ENCODE data around the gene HACD4.
"Not testable (repeated sequence)": the region's sequence is repeated elsewhere in the genome, so short reads cannot be mapped to it uniquely, and the experiment has no call there.

Gene HACD4

DNA sequence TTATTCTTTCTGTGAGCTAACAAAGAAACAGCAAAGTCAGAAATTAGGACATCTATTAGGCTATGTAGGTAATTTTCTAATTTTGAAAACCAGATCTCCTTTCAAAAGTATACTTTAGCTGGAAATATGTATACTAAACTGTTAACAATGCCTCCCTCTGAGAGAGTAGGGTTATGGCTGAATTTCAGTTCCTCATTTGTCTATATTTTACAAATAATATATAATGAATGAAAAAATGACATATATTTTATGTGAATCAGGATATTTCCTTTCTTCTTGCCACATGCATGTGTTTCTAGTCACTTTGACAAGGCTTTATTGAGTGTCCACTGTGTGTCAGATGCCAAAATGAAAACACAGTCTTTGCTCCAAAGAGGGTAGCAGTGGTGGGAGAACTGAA, 15.4 kb downstream of the HACD4 start:
- DNase-seq, result no peak

DNA sequence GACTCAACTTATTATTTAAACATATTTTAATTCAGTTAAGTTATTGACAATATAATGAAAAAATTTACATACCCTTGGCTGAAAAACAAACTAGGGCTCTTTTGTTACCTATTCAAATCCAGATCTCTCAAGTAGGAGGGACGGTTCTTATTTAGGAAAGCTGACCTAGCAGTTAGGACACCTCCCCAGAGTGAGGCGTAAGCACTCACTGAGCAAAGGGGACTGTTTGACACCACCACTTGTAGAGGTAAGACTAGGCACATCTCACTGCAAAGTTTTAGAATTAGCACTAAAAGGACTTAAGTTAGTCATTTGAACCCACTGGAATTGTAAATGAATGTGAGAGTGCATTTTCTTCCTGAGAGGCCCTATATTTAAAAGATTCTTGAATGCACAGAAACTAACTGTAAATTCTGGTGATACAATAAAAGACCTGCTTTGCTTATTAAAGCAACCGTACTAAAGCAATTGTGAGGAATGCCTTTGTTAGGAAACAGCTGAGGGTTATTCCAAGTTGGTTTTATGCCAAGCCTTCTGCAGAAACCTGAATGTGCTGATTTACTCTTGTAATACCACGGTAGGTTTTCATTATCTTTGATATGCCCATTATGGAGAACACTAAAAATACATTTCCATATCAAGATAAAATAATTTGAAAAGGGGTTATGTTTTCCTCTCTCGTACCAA, 16.2 kb downstream of the HACD4 start:
- DNase-seq, result no peak

DNA sequence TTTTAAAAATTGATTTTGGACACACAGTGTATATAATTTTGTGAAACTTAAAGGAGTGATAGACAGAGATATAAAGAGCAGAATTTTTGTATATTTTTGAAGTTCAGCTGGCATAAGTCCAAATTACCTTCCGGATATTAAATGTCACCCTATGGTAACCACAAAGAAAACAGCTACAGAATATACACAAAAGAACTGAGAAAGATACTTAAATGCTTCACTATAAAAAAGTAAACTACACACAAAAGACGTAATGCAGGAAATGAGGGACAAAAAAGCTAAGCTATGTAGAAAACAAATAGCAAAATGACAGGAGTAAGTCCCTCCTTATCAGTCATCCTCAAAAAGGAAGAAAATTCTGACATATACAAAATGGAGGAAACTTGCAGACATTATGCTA, 29.4 kb downstream of the HACD4 start:
- DNase-seq, result no peak

DNA sequence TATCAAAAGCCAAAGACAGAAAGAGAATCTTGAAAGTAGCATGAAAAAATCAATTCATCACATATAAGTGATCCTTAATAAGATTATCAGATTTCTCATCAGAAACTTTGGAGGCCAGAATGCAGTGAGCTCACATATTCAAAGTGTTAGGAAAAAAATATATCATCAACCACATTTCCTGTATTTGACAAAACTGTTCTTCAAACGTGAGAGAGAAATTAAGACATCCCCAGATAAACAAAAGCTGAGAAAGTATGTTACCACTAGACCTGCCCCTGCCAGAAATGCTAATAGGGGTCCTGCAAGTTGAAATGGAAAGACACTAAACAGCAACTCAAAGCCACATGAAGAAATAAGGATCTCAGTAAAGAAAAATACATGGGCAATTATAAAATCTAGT, 29.9 kb downstream of the HACD4 start:
- no peak for DNase-seq

DNA sequence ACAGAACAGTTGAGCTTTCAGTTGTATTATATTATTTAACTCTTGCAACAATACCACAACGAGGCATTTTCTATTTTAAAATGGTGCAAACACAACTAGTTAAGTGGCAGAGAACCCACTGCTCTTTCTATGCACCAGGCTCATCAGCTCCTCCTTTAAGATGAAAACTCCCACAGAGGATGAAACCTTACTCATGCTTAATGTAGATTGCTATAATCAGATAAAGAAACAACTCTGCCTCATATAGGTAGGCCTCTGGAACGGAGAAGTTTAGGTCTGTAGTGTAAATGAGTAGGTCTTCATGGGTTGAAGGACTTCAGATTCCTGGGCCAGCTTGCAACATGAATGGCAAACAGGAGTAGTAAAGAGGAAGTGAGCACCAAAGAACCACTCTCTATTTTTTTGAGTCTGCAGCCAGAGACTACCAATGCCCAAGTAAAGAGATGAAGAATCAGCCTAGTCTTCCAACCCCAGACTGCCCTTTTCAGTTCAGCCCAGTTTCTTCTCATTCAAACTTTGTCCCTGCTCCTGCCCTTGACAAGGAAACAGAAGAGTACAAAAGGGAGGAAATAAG, 33.9 kb downstream of the HACD4 start:
- no peak for DNase-seq

DNA sequence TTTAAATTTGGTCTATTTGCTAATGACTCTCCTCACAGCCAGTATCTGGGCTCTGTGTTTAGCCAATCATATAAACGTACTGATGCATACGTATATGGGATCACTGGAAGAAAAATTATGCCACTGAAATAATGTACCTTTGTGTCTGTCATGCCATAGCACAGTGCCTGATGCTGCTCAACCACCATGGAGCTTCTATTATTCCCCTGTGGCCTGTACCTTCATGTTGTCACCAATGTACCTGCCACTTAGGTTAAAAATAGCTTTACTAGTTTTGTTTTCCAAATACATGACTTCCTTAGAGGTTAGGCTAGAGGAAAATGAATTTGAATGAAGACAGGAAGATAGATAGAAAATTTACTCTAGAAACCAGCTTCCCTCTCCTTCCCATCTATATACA, 34.6 kb downstream of the HACD4 start:
- DNase-seq, result no peak

DNA sequence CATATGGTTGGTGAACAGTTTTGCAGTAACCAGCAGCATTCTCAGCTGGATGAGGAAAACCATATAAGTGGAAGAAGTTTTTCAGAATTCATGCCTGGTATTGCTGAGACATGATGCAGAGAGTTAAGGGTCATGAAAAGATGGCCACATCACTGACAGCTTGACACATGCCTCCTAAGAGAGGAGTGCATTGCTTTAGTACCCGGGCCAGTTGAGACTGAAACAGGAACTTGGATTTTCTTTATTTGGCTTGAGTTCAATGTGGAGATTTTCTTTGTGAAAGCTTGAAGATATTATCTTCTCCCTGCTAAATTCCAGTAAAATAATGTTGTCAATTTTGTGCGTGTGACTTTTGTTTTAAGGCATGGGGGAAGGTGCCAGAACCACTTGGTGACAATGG, 35.8 kb downstream of the HACD4 start:
- no peak for DNase-seq

DNA sequence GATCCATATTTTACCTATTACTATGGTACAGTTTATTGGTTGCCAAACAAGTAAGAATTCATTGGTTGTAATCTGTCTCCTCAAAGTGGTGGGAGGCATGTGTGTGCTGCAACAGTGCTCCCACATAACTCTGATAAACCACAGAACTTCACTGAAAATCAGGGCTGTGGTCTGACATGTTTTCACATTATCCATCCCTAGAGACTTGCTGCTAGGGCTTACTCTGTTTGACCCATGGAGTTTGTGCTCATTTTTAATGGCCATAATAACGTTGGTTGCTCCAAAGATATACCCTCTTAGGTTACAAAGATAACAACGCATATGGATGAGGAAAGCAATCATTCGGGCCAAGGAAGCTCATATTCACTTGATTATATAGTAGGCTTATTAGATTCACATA, 37.0 kb downstream of the HACD4 start:
- no peak for DNase-seq

DNA sequence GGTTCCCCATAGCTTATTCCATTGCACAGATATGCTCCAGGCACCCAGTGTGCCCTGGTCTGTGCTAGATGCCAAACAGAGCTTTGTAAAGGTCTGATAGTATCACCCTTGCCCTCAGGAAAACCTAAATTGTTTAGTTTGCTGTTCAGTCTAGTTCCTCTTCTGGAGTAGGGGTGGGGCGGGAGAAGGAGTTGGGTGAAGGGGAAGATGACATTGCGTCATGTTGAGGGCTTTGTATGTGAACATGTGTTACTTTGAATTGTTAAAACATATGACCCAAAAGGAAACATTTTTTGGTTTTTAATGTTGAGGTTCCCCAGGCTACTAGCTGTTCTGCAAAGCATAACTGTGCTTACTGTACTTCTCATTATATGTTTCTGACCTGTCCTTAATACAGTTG, 40.6 kb downstream of the HACD4 start:
- DNase-seq, result no peak

DNA sequence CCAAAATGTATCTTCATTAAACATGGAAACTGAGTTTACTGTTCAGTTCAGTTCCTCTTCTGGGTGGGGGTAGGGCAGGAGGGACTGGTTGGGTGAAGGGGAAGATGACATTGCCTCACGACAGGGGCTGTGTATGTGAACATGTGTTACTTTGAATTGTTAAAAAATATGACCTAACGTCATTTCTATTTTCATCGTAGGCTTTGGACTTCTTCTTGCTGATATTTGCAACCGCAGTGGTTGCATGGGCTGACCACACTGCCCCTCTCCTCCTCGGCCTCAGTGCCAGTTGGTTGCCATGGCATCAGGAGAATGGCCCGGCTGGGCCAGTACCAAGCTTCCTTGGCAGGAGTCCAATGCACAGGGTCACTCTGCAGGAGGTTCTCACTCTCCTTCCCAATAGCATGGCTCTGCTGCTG, 41.5 kb downstream of the HACD4 start:
- DNase-seq, result no peak

DNA sequence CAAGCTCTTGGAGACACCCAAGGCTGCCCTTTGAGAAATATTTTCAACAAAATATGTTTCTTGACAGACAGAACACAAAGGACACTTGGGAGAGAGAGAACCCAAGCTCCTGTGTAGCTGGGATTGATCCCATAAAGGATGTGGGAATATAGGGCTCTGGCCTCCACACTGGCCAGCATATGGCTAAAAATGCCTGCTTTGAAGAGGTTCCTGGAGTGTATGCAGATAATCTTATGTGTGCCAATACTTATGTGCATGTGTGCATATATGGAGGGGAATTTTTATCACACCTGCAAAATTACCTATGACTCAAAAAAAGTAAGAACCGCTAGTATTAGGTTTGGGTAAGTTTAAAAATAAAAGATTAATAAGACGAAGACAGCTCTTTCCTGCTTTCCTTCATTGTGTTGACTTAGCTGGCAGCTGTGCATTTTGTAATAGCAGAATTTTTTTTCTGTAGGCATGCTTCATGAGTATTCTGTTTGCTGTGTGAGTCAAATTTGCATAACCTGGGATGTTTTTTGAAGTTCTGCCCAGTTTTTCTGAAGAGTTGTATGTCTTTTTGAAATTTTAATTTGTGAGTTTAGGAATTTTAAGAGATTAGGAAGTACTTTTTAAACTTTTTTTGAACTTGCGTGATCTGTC, 42.6 kb downstream of the HACD4 start:
- DNase-seq, result no peak

DNA sequence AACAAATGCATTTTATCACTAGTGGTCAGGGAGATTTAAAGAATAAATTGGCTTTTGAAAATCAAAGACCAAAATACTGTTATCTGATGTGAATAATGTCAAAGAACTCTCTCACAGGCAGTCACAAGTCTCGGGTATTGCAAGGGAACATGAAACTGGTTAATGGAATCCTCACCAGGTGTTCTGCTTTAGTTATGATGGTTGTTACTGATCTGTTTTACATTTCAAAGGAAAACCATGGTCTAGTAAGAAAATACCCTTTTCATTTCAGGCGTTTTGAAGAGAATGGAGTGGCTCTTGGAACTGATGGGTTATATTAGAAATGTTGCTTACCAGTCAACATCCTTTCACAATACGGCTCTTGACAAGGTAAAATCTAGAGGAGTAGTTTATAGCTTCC, 43.4 kb downstream of the HACD4 start:
- DNase-seq, result no peak

DNA sequence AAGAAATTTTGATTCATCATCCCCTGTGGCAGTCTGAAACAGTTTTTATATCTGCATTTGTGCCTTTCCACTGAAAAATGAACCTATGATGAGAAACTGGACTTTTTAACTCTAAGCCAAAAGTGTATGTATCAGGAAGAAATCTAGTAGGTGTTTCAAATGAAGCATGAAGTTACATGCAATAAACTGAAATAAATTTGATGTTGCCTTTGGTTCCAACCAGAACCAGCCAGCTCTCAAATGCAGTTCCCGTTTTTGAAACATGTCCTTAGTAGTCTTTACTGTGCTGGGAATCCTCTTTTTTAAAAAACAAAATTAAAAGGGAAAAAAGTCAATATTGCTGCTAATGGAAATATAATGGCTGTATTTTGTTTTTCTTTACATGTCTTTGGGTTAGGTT, 43.9 kb downstream of the HACD4 start:
- DNase-seq, result no peak

DNA sequence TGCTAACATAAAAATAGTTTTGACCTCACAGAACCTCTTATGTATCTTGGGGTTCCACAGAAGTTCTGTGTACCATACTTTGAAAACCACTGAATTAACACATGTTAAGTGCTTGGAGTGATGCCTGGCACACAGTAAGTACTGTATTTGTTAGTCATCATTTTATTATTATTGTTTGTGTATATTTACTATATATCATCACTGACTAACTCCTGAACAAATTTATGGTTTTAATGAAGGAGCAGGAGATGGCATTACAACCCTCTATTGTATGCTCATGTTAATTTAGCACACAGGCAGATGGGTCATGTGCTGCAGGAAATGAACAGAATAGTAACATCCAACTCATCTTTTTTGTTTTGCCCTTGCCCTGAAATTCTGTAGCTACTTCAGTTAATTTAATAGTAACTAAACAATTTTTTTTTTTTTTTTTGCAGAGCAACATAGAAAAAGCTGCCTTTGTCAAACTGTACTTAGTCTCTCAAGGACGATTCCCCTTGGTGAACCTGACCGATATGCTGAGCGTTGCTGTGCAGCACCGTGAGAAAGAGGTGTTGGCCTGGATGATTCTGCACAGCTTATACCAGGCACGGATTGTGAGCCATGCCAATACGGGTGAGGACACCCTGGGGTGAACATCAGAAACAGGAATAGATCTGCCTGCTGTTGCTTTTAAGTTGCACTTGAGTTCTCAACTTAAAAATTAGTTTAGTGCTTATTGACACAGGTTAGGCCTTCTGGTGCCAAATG, 45.4 kb downstream of the HACD4 start:
- no peak for DNase-seq

DNA sequence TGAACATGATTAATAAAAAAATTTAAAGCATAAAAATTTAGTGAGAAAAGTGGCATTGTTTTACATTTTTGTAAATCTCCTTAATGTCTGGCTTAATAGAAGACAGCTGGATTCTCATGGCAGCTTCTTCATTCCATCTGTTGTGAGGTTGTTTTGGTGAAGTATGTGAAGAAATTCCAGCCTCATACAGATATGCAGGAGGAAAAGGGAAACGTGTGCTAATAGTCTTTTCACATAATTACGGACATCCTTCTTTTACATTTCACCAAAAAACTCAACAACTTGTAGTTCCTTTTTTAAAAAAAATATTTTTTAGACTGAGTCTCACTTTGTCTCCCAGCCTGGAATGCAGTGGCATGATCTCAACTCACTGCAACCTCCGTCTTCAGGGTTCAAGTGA, 46.9 kb downstream of the HACD4 start:
- DNase-seq, result no peak

DNA sequence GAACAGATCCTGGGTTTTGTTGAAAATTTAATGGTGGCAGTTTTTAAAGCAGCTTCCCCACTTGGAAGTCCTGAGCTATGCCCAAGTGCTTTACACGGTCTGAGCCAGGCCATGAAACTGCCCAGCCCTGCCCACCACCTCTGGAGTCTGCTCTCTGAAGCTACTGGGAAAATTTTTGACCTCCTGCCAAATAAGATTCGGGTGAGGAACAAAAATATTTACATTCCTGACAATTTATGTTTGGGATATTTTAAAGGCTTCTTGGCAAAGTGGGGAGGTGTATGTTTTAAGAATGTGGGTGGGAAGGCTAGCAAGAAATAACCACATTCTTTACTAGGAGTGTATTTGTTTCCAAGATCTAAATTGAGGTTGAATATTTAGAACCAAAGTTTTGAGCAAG, 50.0 kb downstream of the HACD4 start:
- DNase-seq, result no peak

DNA sequence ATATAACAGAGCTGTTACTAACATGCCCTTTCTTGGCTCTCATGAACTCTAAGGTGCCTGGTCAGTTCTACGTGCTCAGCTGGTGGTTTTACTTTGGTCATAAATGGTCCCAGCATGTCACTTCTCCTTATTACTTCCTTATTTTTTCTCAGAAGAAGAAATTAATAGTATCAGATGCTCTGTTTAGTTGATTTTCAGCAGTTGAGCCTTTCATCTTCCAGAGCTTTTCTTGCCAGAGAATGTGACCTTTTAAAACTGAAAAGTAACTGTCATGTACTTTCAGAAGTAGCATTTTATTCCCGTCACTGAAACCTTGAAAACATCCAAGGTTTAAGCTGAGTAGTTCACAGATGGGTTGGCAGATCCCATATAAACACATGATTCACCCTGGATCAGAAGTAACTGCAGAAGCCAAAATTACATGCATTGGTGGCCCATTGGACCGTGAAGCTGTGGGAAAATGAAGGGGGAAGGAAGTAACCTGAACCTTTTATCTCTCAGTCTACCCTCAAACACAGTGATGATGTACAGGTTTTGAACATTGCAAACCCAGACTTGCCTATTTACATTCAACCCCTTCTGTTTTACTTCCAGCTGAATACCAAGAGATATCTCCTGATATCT, 50.5 kb downstream of the HACD4 start:
- no peak for DNase-seq

DNA sequence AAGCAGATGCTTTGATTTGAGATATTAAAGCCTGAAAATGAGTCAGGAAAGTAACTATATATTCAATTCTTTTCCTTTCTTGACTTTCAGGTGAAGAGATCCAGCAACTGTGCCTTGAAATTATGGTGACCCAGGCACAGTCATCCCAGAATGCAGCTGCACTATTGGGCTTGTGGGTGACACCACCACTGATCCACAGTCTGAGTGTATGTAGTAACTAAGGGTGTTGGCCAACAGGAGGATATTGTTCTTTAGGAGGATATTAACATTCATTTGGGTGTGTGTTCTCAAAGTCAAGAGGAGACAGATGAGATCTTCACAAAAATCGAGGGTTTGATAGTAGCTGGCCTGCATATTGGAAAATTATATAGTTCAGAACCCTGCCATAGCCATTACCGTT, 53.2 kb downstream of the HACD4 start:
- DNase-seq, result no peak

DNA sequence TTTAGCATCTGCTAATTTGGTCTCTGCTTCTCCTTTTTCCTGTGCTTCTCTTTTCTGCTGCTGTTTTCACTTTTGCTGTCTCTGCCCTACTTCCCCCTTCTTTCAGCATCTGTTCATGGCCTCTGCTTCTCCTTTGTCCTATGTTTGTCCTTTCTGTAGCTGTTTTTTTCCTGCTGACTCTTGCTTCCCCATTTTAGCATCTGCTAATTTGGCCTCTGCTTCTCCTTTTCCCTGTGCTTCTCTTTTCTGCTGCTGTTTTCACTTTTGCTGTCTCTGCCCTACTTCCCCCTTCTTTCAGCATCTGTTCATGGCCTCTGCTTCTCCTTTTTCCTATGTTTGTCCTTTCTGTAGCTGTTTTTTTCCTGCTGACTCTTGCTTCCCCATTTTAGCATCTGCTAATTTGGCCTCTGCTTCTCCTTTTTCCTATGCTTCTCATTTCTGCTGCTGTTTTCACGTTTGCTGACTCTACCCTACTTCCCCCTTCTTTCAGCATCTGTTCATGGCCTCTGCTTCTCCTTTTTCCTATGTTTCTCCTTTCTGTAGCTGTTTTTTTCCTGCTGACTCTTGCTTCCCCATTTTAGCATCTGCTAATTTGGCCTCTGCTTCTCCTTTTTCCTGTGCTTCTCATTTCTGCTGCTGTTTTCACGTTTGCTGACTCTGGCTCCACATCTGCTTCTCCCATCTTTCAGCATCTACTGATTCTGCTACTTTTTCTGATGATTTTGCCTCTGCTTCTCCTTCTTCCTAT, 57.1 kb downstream of the HACD4 start:
- not testable (repeated sequence) for DNase-seq

DNA sequence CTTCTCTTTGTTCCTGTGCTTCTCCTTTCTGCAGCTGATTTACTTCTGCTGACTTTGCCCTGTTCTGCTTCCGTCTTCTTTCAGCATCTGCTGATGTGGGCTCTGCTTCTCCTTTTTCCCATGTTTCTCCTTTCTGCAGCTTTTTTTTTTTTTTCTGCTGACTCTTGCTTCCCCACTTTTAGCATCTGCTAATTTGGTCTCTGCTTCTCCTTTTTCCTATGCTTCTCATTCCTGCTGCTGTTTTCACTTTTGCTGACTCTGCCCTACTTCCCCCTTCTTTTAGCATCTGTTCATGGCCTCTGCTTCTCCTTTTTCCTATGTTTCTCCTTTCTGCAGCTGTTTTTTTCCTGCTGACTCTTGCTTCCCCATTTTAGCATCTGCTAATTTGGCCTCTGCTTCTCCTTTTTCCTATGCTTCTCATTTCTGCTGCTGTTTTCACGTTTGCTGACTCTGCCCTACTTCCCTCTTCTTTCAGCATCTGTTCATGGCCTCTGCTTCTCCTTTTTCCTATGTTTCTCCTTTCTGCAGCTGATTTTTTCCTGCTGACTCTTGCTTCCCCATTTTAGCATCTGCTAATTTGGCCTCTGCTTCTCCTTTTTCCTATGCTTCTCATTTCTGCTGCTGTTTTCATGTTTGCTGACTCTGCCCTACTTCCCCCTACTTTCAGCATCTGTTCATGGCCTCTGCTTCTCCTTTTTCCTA, 58.0 kb downstream of the HACD4 start:
- DNase-seq, result not testable (repeated sequence)

DNA sequence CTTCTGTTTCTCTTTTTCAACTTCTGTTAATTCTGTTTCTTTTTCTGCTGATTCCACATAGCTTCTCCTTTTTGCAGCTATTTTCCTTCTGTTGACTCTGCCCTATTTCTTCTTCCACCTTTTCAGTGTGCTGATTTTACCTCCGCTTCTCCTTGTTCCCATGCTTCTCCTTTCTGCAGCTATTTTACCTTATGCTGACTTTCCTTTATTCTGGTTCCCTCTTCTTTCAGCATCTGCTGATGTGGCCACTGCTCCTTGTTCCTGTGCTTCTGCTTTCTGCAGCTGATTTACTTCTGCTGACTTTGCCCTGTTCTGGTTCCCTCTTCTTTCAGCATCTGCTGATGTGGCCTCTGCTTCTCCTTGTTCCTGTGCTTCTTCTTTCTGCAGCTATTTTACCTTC, 58.8 kb downstream of the HACD4 start:
- no peak for DNase-seq

Data from NCI-H774 (cell line).